Left ventricle myocardium inferior (tissue), 1 donor: Measurements from ENCODE around the gene HMGB4. TPM values are rescaled to one million over a fixed set of nuclear protein-coding genes. Genes with fewer than 3 reads are reported as not detected.

Experiments used
- DNase-seq: peaks from one replicate; pipeline ENCODE4 v3.0.0-alpha.2; 2020
- H3K27ac ChIP-seq: fragments of 200-600 bp; replicated peaks from 2 replicates; pipeline ENCODE4 v1.8.0; 2021
- H3K27me3 ChIP-seq: fragments of 200-600 bp; 2 replicates; pipeline ENCODE4 v1.8.0; 2021; ENCODE audit warnings: low read depth
- H3K36me3 ChIP-seq: fragments of 200-600 bp; 2 replicates; pipeline ENCODE4 v1.8.0; 2021
- H3K4me1 ChIP-seq: fragments of 200-600 bp; 2 replicates; pipeline ENCODE4 v1.8.0; 2021
- H3K4me3 ChIP-seq: fragments of 200-600 bp; 2 replicates; pipeline ENCODE4 v1.8.0; 2021; ENCODE audit warnings: mild to moderate bottlenecking, moderate library complexity
- H3K9me3 ChIP-seq: fragments of 200-600 bp; replicated peaks from 2 replicates; pipeline ENCODE4 v1.8.0; 2021
- CTCF ChIP-seq: fragments of 200-600 bp; IDR thresholded peaks from 2 replicates; pipeline ENCODE4 v1.8.0; 2021; ENCODE audit warnings: antibody characterized with exemption, mild to moderate bottlenecking, borderline replicate concordance
- intact Hi-C: fragments of 100-400 bp; cut with micrococcal nuclease; formaldehyde crosslinking; loops from one replicate; pipeline ENCODE4 v1.11.0; 2022
- long read RNA-seq: library from polyadenylated mRNA; unstranded; transcript quantifications from one replicate; pipeline ENCODE4 v2.0.0, GENCODE V29; 2021
- total RNA-seq: library from RNA; stranded (reverse); fragmentation: NEBNext Ultra II Directional; extraction: Animal tissue kit (Norgen Biotek cat#: 25700); gene quantifications from one replicate; pipeline ENCODE4 v1.2.1, GENCODE V29; 2021
- donor health status: DM: no; HTN: yes; CAD: no; lungs with severe emphysema.

HMGB4 gene
- not detected for total RNA-seq
- long read RNA-seq: 0 reads

- H3K27me3 ChIP-seq: peaks cover 34% of the 10 kb centered on the region
- H3K36me3 ChIP-seq: no peaks in the 10 kb centered on the region
- no peak for DNase-seq
- H3K27ac ChIP-seq: no peak within 1 kb of the TSS
- H3K4me1 ChIP-seq: no peaks in the 10 kb centered on the region
- intact Hi-C loops: no loop called here
- H3K4me3 ChIP-seq: no peak within 1 kb of the TSS
- peaks cover 10% of the 10 kb centered on the region for H3K9me3 ChIP-seq
- TF ChIP-seq CTCF: no peak
Measured at GRCh38 chr1:33863779-33864178, at the start of gene HMGB4. HMGB4 (plus strand) TSS chr1:33864079; CDS start chr1:33864192, 113 bp downstream.

GRCh38 chr1:33814166-33814565 lies 49.7 kb upstream of the HMGB4 start:
- H3K9me3 ChIP-seq: peaks cover 14% of the 10 kb centered on the region
- H3K36me3 ChIP-seq: no peaks in the 10 kb centered on the region
- peaks cover 40% of the 10 kb centered on the region for H3K27me3 ChIP-seq
- no peaks in the 10 kb centered on the region for H3K4me1 ChIP-seq
- intact Hi-C loops: no loop called here
- no peak for DNase-seq
- no peak overlapping the region for H3K27ac ChIP-seq
- no peak for TF ChIP-seq CTCF
- no peak overlapping the region for H3K4me3 ChIP-seq

GRCh38 chr1:33815061-33815460 lies 48.8 kb upstream of the HMGB4 start:
- intact Hi-C loops: no loop called here
- no peaks in the 10 kb centered on the region for H3K4me1 ChIP-seq
- no peak for DNase-seq
- no peak overlapping the region for H3K27ac ChIP-seq
- TF ChIP-seq CTCF: no peak
- no peak overlapping the region for H3K4me3 ChIP-seq
- no peaks in the 10 kb centered on the region for H3K36me3 ChIP-seq
- H3K27me3 ChIP-seq: peaks cover 40% of the 10 kb centered on the region
- peaks cover 5% of the 10 kb centered on the region for H3K9me3 ChIP-seq

- Histone ChIP-seq H3K9me3 (no peaks in the 10 kb centered on the region), H3K27ac (no peak overlapping the region), H3K27me3 (peaks cover 51% of the 10 kb centered on the region), H3K36me3 (no peaks in the 10 kb centered on the region), H3K4me3 (no peak overlapping the region), H3K4me1 (no peaks in the 10 kb centered on the region)
- no peak for TF ChIP-seq CTCF
- intact Hi-C loops: no loop called here
- no peak for DNase-seq
Measured at GRCh38 chr1:33818071-33818470, 45.8 kb upstream of the HMGB4 start.

- no peak overlapping the region for H3K4me3 ChIP-seq
- no peaks in the 10 kb centered on the region for H3K9me3 ChIP-seq
- peaks cover 60% of the 10 kb centered on the region for H3K27me3 ChIP-seq
- no peak for DNase-seq
- no peak for TF ChIP-seq CTCF
- no peaks in the 10 kb centered on the region for H3K4me1 ChIP-seq
- H3K27ac ChIP-seq: no peak overlapping the region
- intact Hi-C loops: no loop called here
- H3K36me3 ChIP-seq: no peaks in the 10 kb centered on the region
Measured at GRCh38 chr1:33819290-33819912, 44.5 kb upstream of the HMGB4 start.
